Activated CD4-positive, alpha-beta T cell treated with anti-CD3 and anti-CD28 coated beads for 1 hour (primary cell): Measurements from ENCODE around the gene ZDHHC19.
"Not testable (repeated sequence)": the region's sequence is repeated elsewhere in the genome, so short reads cannot be mapped to it uniquely, and the experiment has no call there.

ENCODE experiments used
- DNase-seq: peaks from one replicate; pipeline ENCODE4 v3.0.0-alpha.2; 2020

The ZDHHC19 gene

GRCh38 chr3:196222876-196223595, 11.8 kb upstream of the ZDHHC19 start:
- DNase-seq = no peak

GRCh38 chr3:196220991-196221390, 9.8 kb upstream of the ZDHHC19 start:
- no peak for DNase-seq

DNA sequence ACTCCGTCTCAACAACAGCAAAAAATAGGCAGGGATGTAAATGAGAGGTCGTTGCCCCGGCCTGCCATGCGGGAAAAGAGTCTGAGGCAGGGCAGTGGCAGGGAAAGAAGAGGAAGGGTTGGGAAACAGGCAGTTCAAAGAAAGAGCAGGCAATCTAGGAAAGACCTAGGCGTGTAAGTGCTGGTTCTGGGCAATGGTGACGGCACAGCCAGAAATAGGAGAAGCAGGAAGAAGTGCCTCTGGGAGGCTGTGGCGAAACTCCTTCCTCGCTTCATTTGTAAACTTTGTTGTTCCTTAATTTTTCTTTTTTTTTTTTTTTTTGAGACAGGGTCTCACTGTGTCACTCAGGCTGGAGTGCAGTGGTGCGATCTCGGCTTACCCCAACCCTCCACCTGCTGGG, 9.4 kb upstream of the ZDHHC19 start:
- no peak for DNase-seq

DNA sequence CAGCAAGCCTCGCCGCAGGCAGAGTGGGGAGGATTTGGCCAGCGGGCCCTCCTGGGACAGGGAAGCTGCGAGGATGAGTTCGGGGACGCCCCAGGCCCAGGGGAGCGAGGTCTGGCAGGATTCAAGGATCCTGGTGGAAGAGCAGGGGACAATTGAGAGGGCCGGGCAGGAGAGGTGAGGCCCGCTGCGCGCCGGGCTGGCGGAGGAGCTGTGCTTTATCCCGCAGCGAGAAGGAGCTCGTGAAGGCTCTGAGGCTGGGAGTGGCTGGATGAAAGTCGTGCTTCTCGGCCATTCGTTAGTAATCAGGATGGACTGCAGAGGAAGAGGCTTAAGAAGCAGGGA, 8.7 kb upstream of the ZDHHC19 start:
- no peak for DNase-seq

GRCh38 chr3:196219194-196219969, 8.2 kb upstream of the ZDHHC19 start:
- peak; percentile 54 for DNase-seq

- DNase-seq = no peak
These were observed 7.0 kb upstream of the ZDHHC19 start for GRCh38 chr3:196218155-196218712.

GRCh38 chr3:196217307-196218154, 6.3 kb upstream of the ZDHHC19 start:
- DNase-seq = no peak

DNA sequence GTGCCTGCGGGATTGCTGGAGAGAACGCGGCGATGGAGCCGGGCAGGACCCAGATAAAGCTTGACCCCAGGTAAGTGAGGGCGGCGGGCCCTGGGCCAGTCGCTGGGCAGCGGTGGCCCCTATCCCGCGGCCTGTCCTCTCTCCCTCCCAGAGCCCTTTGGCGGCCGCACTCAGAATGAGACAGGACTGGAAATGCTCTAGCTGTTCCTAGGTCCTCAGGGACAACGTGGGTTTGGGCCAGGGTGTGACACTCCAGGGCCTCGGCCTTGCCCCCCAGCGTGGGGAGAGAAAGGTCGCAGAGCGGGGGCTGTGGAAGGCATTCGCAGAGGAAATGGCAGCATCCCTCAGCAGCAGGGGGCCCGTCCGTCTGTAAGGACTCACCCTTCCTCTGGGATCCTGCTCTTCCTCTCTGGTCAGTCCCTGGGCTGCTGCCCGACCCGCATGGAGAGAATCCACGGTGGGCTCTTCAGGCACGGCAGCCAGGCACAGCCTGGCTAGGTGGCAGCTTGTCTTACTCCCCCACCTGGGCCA, 5.5 kb upstream of the ZDHHC19 start:
- no peak for DNase-seq

GRCh38 chr3:196216089-196216564, 4.9 kb upstream of the ZDHHC19 start, which contains the start of gene SLC51A:
Gene SLC51A, plus strand, starts transcription at chr3:196216534. Its CDS starts 179 bp downstream, at chr3:196216713.
- no peak for DNase-seq

- DNase-seq = no peak
These were observed 4.4 kb upstream of the ZDHHC19 start for GRCh38 chr3:196215493-196216020.

DNA sequence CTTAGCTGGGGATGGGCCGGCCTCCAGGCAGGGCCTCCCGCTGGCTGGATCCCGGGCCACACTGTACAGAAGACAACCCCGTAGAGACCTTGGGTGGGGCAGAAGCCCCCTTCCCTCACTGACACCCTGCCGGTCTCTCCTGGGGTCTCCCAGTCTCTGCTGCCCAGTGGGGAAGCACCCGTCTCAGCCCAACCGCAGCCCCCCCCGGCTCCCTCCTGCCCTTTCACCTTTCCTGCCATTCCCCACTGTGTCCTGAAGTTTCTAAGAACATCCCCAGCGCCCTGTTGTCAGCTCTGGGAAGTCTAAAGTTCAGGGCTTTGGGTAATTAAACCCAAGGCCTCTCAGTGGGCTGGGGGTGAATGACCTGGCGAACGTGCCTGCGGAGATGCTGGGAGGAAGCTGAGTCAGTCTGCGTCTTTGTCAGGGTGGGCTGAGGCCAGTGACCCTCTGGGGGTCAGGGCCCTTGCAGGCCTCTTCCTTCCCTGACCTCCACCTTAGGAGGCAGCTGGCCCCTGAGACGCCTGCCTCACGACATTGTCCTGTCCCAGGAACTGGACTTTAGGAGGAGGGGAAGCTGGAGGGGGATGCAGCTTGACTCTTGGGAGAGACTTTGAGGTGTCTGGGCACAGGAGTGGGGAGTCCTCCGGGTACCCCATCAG, 3.7 kb upstream of the ZDHHC19 start:
- DNase-seq = no peak

DNA sequence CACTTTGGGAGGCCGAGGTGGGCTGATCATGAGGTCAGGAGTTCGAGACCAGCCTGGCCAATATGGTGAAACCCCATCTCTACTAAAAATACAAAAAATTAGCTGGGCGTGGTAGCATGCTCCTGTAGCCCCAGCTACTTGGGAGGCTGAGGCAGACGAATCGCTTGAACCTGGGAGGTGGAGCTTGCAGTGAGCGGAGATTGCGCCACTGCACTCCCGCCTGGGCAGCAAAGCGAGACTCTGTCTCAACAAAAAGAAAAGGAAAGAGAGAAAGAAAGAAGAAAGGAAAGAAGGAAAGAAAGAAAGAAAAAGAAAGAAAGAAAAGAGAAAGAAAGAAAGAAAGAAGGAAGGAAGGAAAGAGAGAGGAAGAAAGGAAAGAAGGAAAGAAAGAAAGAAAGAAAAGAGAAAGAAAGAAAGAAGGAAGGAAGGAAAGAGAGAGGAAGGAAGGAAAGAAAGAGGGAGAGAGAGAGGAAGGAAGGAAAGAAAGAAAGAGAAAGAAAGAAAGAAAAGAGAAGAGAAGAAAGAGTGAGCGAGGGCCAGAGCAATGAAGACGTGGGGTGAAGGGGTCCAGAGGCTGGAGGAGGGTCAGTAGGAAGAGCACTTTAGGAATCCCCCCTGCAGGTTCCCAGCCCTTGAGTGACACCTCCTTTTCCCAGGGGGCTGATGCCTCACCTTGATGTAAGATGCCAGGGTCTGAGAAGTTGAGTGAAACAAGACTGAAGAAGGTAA, 1.1 kb downstream of the ZDHHC19 start:
- DNase-seq = not testable (repeated sequence)

GRCh38 chr3:196208942-196209695, 2.1 kb downstream of the ZDHHC19 start:
- DNase-seq = no peak

DNA sequence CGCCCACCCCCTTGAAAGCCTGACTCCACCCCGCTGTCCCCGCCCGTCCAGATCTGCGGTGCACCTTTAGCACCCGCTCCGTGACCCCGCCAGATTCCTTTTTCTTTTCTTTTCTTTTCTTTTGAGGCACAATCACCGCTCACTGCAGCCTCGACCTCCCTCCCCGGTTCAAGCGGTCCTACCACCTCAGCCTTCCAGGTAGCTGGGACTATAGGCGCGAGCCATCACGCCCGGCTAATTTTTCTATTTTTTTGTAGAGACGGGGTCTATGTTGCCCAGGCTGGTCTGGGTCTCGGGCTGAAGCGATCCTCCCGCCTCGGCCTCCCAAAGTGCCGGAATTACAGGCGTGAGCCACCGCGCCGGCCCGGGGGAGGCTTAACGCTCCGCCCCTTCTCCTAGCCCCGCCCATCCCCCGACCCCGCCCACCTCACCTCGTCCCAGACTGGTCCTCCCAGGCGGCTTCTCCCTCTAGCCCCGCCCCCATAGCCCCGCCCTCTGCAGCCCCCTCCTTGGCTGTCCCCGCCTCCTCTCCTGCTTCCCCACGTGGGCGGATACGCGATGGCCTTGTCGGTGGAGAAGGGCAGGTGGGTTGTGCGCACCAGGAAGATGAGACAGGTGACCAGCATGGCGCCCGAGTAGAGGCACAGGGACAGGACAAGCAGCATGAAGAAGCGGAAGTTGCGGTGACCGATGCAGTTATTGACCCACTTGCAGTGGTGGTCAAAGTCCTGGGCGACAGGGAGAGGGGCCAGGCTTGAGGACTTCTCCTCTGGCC, 3.2 kb downstream of the ZDHHC19 start:
- DNase-seq = peak; percentile 35

DNA sequence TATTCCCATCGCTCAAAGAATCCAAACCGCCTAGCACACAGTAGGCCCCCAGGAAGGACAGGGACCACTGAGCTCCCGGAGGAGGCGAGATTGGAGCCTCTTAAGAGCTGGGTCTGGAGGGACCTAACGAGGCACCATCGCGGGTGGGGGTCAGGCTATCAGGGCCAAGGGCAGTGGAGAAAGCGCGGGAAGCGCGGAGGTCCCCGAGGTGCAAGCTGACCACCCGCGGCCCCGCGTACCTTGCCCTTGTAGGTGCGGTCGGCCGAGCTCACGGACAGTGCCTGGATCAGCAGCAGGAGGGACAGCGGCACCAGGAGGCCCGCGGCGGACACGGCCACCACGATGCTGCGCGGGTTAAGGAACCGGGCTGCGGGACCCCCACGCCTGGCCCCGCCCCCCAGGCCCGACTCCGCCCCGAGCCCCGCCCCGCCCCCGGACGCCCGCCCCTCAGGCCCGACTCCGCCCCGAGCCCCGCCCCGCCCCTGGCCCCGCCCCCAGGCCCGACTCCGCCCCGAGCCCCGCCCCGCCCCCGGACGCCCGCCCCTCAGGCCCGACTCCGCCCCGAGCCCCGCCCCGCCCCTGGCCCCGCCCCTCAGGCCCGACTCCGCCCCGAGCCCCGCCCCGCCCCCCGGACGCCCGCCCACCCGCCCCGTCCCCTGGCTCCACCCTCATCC, 3.9 kb downstream of the ZDHHC19 start:
- no peak for DNase-seq

- not testable (repeated sequence) for DNase-seq
These were observed 5.6 kb downstream of the ZDHHC19 start for GRCh38 chr3:196205442-196206205.

GRCh38 chr3:196203846-196204245, 7.4 kb downstream of the ZDHHC19 start:
- DNase-seq = no peak

- DNase-seq = no peak
These were observed 8.7 kb downstream of the ZDHHC19 start for GRCh38 chr3:196202516-196202970.
